HepG2 (cell line): Measurements from ENCODE around the gene CYBC1. TPM values are rescaled to one million over a fixed set of nuclear protein-coding genes. Genes with fewer than 3 reads are reported as not detected.

ENCODE experiments used
- AHR ChIP-seq: IDR thresholded peaks from 2 replicates; pipeline ENCODE4 v1.6.1; 2018; ENCODE audit warnings: missing genetic modification reagents, missing compliant biosample characterization
- BATF2 ChIP-seq: sonication (generic); formaldehyde crosslinking; IDR thresholded peaks from 2 replicates; pipeline ENCODE4 v1.8.0; 2022; ENCODE audit warnings: mild to moderate bottlenecking, missing genetic modification reagents, moderate library complexity
- E2F5 ChIP-seq: sonication (generic); formaldehyde crosslinking; conservative IDR thresholded peaks from 2 replicates; pipeline ENCODE4 v1.4.0; 2020; ENCODE audit warnings: missing genetic modification reagents
- ETS1 ChIP-seq: sonication (generic); formaldehyde crosslinking; IDR thresholded peaks from 2 replicates; pipeline ENCODE4 v1.4.0; 2020; ENCODE audit warnings: missing genetic modification reagents
- NR3C1 ChIP-seq: sonication (generic); formaldehyde crosslinking; IDR thresholded peaks from 2 replicates; pipeline ENCODE4 v1.4.0; 2020; ENCODE audit warnings: missing genetic modification reagents
- PAX8 ChIP-seq: sonication (generic); formaldehyde crosslinking; IDR thresholded peaks from 2 replicates; pipeline ENCODE4 v1.8.0; 2022; ENCODE audit warnings: mild to moderate bottlenecking, missing genetic modification reagents, borderline replicate concordance
- POGK ChIP-seq: sonication (generic); formaldehyde crosslinking; conservative IDR thresholded peaks from 2 replicates; pipeline ENCODE4 v1.8.0; 2022; ENCODE audit warnings: mild to moderate bottlenecking, moderate library complexity, missing genetic modification reagents
- SALL2 ChIP-seq: sonication (generic); formaldehyde crosslinking; IDR thresholded peaks from 2 replicates; pipeline ENCODE4 v1.8.1; 2023; ENCODE audit warnings: mild to moderate bottlenecking, missing genetic modification reagents, inconsistent platforms
- SMC3 ChIP-seq: IDR thresholded peaks from 2 replicates; pipeline ENCODE4 v1.6.1; 2011; ENCODE audit warnings: low read length, improper control_type of control experiment
- TBL1XR1 ChIP-seq: fragments of 150-350 bp; IDR thresholded peaks from 2 replicates; pipeline ENCODE4 v1.6.1; 2014; ENCODE audit warnings: borderline replicate concordance, low read length; ENCODE audit not compliant: partially characterized antibody
- ZNF230 ChIP-seq: sonication (generic); formaldehyde crosslinking; IDR thresholded peaks from 2 replicates; pipeline ENCODE4 v1.4.0; 2020; ENCODE audit warnings: mild to moderate bottlenecking, missing genetic modification reagents
- ZNF619 ChIP-seq: sonication (generic); formaldehyde crosslinking; IDR thresholded peaks from 2 replicates; pipeline ENCODE4 v1.4.0; 2020; ENCODE audit warnings: mild to moderate bottlenecking, missing genetic modification reagents
- ZNF687 ChIP-seq: sonication (generic); formaldehyde crosslinking; IDR thresholded peaks from 2 replicates; pipeline ENCODE4 v1.5.1; 2020; ENCODE audit warnings: mild to moderate bottlenecking, missing genetic modification reagents, moderate library complexity
- ZNF747 ChIP-seq: sonication (generic); formaldehyde crosslinking; IDR thresholded peaks from 2 replicates; pipeline ENCODE4 v1.8.1; 2023; ENCODE audit warnings: missing genetic modification reagents, mild to moderate bottlenecking, borderline replicate concordance
- ZNF770 ChIP-seq: sonication (generic); formaldehyde crosslinking; IDR thresholded peaks from 2 replicates; pipeline ENCODE4 v1.5.0; 2020; ENCODE audit warnings: mild to moderate bottlenecking, missing genetic modification reagents
- ZNF781 ChIP-seq: sonication (generic); formaldehyde crosslinking; IDR thresholded peaks from 2 replicates; pipeline ENCODE4 v1.5.1; 2020; ENCODE audit warnings: borderline replicate concordance, mild to moderate bottlenecking, missing genetic modification reagents; ENCODE audit errors: not compliant biosample characterization
- ZNF850 ChIP-seq: sonication (generic); formaldehyde crosslinking; conservative IDR thresholded peaks from 2 replicates; pipeline ENCODE4 v1.9.0; 2021; ENCODE audit warnings: mild to moderate bottlenecking, missing genetic modification reagents
- polyA plus RNA-seq, 8 experiments: library from polyadenylated mRNA; depleted of rRNA in 3 of 8; stranded (reverse) in 7 of 8; unstranded in 1 of 8; fragments of >200 nt; fragmentation: Illumina TruSeq in 4 of 8; extraction: Trizol in 4 of 8; gene quantifications; 2 replicates each; pipeline versions ENCODE4 v1.2.1 to v1.2.3, GENCODE V29; 2011 to 2016; ENCODE audit warnings: low read depth in 4 of 8, missing spikeins in 1 of 8, mixed read lengths in 1 of 8; ENCODE audit not compliant: insufficient read depth in 1 of 8
- total RNA-seq, 5 experiments: library from RNA; depleted of rRNA; stranded (reverse); fragments of >200 nt; fragmentation: Illumina TruSeq; extraction: Trizol; gene quantifications; 2 replicates each; pipeline ENCODE4 v1.2.3, GENCODE V29; 2016; ENCODE audit warnings: low read depth in 1 of 5

The CYBC1 gene
- total and polyA plus RNA-seq, 2 of the 13 experiments (the other 11 are each of a cell fraction or from before 2014, with no cell fraction given): 43.4 to 44.1 TPM

- TF ChIP-seq ZNF687 (CRISPR knock-in tag): peak; percentile 90
- no peak for TF ChIP-seq SMC3
- TF ChIP-seq ETS1 (CRISPR knock-in tag): no peak
- peak; percentile 99; the same call in 1 of the 2 replicates for TF ChIP-seq PAX8
- TF ChIP-seq ZNF230: peak; percentile 99
- no peak for TF ChIP-seq ZNF850 (CRISPR knock-in tag)
- peak; percentile 70; the same call in 1 of the 2 replicates for TF ChIP-seq E2F5
- no peak for TF ChIP-seq ZNF781 (CRISPR knock-in tag)
- peak; percentile 87 for TF ChIP-seq POGK (CRISPR knock-in tag)
- peak; percentile 98; the same call in 1 of the 2 replicates for TF ChIP-seq ZNF619 (CRISPR knock-in tag)
- TF ChIP-seq TBL1XR1: peak; percentile 13
- TF ChIP-seq NR3C1: no peak
- TF ChIP-seq SALL2 (CRISPR knock-in tag): peak; percentile 68; the same call in 1 of the 2 replicates
- peak; percentile 55; the same call in 1 of the 2 replicates for TF ChIP-seq BATF2 (CRISPR knock-in tag)
- peak; percentile 92 for TF ChIP-seq AHR
- peak; percentile 75; the same call in 1 of the 2 replicates for TF ChIP-seq ZNF770 (CRISPR knock-in tag)
- peak; percentile 91 for TF ChIP-seq ZNF747 (CRISPR knock-in tag)
These were observed 7.8 kb upstream of the CYBC1 start, which contains the start of gene NARF (continued) for GRCh38 chr17:82458179-82458884.
